Peyer's patch (tissue), 4 donors: ENCODE data around the gene RAB13.

Experiments used
- POLR2A ChIP-seq, 2 donors: fragments of 450-650 bp; IDR thresholded peaks; one replicate each; pipeline ENCODE4 v1.5.1; 2017; ENCODE audit warnings: antibody characterized with exemption in 2 of 2, mild to moderate bottlenecking in 2 of 2, moderate library complexity in 2 of 2
- TF ChIP-seq, protein P1 (sequence below), 6 experiments: fragments of 450-650 bp in 4 of 6; fragments of 200-600 bp in 2 of 6; sonication (generic) in 1 of 6; IDR thresholded peaks; one replicate each; pipeline ENCODE4 v1.5.1; 2017 to 2019; ENCODE audit warnings: antibody characterized with exemption in 6 of 6, mild to moderate bottlenecking in 3 of 6, moderate library complexity in 1 of 6

DNA sequence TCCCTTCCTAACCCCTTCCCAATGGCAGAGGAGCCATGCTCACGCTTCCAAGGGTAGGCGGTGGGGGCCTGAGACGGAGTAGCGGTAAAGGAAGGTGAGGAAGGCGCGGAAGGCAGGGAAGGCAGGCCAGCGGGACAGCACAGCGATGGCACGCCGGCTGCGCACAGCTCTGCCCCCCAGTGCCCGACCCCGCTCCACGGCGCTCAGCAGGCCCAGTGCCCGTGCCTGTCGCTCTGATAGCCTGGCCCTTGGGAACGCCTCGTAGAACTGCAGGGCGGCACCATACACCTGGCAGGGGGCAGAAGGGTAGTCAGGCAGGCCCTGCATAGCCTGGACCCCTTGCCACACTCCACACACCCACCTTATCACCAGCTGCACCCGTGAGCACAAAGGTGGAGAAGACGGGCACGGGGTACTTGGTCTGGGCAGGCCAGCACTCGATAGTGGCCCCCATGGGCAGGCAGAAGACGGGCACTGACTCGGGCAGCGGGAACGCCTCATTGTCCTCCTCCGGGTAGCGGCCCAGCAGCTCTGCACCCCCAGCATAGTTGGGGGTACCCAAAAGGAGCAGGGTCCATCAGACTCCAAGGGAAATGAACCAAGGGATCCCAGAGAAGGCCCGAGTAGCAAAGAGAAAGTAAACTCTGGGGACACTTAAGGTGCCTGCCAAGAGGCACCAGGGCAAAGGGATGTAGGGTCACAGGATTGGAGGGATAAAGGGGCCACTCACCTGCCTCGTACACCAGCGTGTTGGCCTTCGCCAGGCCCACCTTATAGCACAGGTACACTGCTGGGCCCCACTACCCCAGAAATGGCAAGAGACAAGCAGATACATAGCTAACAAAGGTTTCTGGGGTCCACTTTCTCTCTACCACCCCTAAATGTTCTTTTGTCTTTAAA, 44.1 kb downstream of the RAB13 start:
- TF ChIP-seq, protein P1, sequence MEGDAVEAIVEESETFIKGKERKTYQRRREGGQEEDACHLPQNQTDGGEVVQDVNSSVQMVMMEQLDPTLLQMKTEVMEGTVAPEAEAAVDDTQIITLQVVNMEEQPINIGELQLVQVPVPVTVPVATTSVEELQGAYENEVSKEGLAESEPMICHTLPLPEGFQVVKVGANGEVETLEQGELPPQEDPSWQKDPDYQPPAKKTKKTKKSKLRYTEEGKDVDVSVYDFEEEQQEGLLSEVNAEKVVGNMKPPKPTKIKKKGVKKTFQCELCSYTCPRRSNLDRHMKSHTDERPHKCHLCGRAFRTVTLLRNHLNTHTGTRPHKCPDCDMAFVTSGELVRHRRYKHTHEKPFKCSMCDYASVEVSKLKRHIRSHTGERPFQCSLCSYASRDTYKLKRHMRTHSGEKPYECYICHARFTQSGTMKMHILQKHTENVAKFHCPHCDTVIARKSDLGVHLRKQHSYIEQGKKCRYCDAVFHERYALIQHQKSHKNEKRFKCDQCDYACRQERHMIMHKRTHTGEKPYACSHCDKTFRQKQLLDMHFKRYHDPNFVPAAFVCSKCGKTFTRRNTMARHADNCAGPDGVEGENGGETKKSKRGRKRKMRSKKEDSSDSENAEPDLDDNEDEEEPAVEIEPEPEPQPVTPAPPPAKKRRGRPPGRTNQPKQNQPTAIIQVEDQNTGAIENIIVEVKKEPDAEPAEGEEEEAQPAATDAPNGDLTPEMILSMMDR (IDR thresholded peaks at IDR 0.05): no peak
- no peak for TF ChIP-seq POLR2A (IDR thresholded peaks at IDR 0.05)
